ENCODE results near the gene OPCML.

OPCML gene

GRCh38 chr11:132604431-132604830 lies 927.9 kb downstream of the OPCML start:
- DNase-seq (ENCODE audit: low spot score) = no peak
- TF ChIP-seq CTCF (IDR thresholded peaks at IDR 0.05; ENCODE audit: extremely low read depth, missing control alignments) = no peak

GRCh38 chr11:132601875-132602274 lies 930.4 kb downstream of the OPCML start:
- TF ChIP-seq CTCF (IDR thresholded peaks at IDR 0.05; ENCODE audit: extremely low read depth, missing control alignments) = no peak
- no peak for DNase-seq (ENCODE audit: low spot score)

GRCh38 chr11:132595711-132596134 lies 936.6 kb downstream of the OPCML start:
- no peak for TF ChIP-seq CTCF (IDR thresholded peaks at IDR 0.05; ENCODE audit: extremely low read depth, missing control alignments)
- DNase-seq (ENCODE audit: low spot score) = no peak

- DNase-seq (ENCODE audit: low spot score) = no peak
- TF ChIP-seq CTCF (IDR thresholded peaks at IDR 0.05; ENCODE audit: extremely low read depth, missing control alignments) = no peak
These were observed 937.1 kb downstream of the OPCML start for GRCh38 chr11:132595246-132595645.

GRCh38 chr11:132590986-132591385 lies 941.3 kb downstream of the OPCML start:
- DNase-seq (ENCODE audit: low spot score) = no peak
- no peak for TF ChIP-seq CTCF (IDR thresholded peaks at IDR 0.05; ENCODE audit: extremely low read depth, missing control alignments)

GRCh38 chr11:132590554-132590953 lies 941.7 kb downstream of the OPCML start:
- TF ChIP-seq CTCF (IDR thresholded peaks at IDR 0.05; ENCODE audit: extremely low read depth, missing control alignments) = no peak
- DNase-seq (ENCODE audit: low spot score) = no peak

- DNase-seq (ENCODE audit: low spot score) = no peak
- TF ChIP-seq CTCF (IDR thresholded peaks at IDR 0.05; ENCODE audit: extremely low read depth, missing control alignments) = no peak
These were observed 942.5 kb downstream of the OPCML start for GRCh38 chr11:132589791-132590190.
